NCI-H748 (cell line): Measurements from ENCODE around the gene PRKAG2.

Experiments
- DNase-seq: peaks from one replicate; lab custom pipeline; 2025; ENCODE audit not compliant: unreplicated experiment; lab: John Stamatoyannopoulos, UW

The PRKAG2 gene

DNA sequence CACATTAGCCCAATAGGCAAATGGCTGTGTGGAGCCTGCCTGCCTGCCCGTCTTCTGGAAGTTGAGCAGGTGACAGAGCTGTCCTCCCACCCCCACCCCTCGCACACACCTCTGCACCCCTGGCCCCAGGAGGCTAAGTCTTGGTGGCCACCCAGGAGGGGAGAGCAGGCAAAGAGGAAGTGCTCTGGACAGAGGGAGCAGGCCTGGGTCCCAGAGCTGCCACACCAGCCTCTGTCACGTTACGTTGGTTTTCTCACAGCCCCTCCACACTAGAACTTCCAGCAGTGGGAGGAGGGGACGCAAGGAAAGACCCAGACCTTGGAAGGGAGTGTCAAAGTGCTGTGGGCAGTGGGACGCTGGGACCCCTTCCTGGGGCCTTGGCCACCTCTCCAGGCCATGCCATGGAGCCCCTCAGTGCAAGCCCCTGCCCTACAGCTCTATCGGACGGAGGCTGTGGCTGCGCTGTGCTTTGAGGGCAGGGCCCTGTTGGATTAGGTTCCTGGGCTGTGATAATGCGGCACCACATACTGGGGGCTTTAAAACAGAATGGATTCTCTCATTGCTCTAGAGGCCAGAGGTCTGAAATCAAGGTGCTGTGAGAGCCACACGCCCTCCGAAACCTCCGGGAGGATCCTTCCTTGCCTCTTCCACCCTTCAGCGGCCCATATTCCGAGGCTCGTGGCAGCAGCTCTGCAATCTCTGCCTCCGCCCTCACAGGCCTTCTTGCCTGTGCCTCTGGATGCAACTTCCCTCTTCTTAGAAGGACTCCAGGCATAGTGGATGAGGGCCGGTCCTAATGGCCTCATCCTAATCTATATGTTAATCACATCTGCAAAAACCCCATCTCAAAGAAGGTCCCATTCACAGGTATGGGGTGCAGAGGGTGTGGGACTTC, 9.9 kb downstream of the PRKAG2 start:
- DNase-seq, result no peak

DNA sequence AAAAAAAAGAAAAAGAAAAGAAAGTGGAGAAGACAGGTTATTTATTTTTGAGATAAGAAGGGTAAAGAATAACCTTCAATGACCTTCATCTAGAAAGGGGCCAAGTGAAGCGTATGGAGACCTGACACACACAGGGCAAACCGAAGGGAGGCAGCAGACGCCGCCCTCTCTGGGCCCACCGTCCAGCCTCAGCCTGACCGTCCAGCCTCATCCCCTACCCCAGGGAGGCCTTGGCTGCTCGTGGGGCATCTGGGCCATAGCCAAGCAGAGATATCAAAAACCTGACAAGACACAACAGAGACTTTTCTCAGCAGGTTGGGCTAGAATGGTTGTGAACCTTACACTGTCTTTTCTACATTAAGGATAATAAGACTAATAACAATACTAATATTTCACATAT, 10.9 kb downstream of the PRKAG2 start:
- DNase-seq, result no peak

- DNase-seq, result no peak
Measured at GRCh38 chr7:151865070-151865670, 11.7 kb downstream of the PRKAG2 start.

DNA sequence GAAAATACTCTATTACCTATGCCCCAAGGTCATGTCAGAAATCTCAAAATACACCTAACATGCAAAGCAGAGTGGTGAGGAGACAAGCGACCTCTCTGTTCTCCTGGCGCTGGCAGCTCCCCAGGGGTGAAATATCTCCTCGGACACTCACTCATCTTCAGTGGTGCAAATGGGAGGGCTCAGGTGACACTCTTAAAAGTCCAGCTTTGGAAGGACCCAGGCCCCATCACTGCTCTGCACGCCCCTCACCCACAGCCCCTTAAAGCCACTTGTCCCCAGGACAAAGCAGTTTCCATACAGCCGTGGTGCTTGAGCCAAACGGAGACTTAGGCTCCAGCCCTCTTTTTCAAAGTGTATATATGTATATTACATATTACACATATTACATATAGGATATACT, 12.4 kb downstream of the PRKAG2 start:
- no peak for DNase-seq

DNA sequence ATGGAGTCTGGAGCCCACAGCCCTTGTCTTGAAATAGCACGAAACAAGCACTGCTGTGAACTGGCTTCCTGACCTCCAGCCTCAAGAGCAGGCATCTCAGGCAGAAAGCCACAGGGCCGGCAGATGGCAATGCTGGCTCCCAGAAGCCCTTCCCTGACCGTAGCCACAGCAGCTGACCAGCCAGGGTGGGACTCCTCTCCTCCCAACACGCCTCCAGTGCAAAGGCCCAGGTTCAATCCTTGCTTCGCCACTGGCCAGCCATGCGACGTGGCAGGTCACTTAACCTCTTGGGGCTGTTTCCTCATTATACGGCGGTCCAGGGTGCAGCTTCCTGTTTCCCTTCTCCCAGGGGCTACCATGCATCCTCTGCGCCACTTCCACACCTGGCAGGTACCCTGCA, 12.8 kb downstream of the PRKAG2 start:
- DNase-seq, result no peak

- DNase-seq, result no peak
Measured at GRCh38 chr7:151863386-151864079, 13.4 kb downstream of the PRKAG2 start.

DNA sequence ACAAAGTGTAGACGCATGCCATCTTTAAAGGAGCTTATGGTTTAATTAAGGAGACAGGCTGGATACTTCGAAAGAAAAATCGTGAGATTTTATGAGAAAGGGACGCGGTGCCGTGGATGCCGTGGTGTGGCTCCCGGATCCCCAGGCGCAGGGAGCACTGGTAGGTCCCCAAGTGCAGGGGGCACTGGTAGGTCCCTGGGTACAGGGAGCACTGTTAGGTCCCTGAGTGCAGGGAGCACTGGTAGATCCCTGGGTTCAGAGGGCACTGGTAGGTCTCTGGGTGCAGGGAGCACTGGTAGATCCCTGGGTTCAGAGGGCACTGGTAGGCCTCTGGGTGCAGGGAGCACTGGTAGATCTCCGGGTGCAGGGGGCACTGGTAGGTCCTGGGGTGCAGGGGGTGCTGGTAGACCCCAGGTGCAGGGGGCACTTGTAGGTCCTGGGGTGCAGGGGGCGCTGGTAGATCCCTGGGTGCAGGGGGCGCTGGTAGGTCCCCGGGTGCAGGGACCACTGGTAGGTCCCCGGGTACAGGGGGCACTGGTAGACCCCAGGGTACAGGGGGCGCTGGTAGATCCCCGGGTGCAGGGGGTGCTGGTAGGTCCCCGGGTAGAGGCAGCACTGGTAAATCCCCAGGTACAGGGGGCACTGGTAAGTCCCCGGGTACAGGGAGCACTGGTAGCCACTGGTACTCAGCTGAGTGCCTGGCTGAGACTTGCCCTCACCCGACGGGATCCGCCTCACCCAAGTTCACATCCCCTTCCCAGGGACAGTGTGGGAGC, 14.1 kb downstream of the PRKAG2 start:
- DNase-seq, result no peak

- DNase-seq, result no peak
Measured at GRCh38 chr7:151861881-151862280, 15.0 kb downstream of the PRKAG2 start.

GRCh38 chr7:151860771-151861170, 16.1 kb downstream of the PRKAG2 start:
- no peak for DNase-seq

- DNase-seq, result no peak
Measured at GRCh38 chr7:151859948-151860685, 16.8 kb downstream of the PRKAG2 start.

DNA sequence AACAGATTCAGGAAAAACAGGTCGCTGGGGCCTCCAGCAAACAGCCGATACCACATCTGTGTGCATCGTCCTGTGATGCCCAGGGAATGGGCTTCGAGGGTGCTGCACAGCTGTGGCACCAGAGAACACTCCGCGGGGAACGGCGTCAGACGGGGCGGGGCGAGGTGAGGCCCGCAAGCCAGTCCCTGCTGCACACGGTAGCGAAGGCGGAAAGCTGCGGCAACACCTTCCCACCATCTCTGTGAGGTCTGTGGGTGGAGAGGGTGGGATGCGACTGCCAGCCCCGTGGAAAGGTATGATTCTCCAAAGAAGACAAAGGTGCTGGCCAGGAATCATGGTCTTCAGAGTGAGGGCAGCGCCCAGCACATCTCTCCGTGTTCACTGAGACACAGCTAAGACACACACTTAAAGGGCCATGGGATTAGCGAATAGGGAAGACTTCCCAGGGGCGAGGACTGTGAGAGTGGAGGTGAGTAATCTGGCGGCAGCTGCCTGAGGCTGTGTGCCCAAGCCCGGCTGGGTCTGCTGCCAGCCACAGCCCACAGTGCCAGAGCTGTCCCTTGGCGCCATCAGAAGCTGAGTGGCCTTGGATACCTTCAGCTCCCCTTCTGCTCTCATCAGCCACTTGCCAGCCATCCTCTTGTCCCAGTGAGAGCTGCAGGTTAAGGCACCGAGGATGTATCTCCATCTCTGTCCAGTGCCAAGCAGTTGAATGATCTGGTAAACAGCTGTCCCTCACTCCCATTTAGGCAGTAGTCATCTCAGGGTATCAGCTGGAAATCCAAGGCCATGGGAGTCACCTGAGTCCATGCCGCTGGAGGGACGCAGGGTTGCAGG, 17.6 kb downstream of the PRKAG2 start:
- DNase-seq, result no peak

GRCh38 chr7:151858456-151858855, 18.5 kb downstream of the PRKAG2 start:
- no peak for DNase-seq

- DNase-seq, result no peak
Measured at GRCh38 chr7:151857866-151858450, 19.0 kb downstream of the PRKAG2 start.

GRCh38 chr7:151857412-151857811, 19.5 kb downstream of the PRKAG2 start:
- DNase-seq, result no peak

DNA sequence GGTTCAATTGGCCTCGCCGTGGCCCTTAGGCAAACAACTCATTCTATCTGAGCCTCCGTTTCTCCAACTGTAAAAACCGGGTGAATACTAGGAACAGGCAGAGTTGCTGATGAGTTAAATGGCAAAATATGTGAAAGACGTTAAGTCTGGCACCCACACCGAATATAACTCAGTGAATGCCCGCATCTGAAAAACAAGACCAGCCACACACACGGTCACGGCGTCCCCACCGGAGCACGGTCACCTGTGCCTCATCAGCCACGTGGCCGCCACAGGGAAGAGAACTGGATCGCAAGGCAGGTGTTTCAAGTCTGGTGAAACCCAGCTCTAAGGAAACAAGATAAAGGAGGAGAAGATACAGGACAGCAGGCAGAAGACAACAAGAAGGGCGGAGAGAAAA, 20.4 kb downstream of the PRKAG2 start:
- no peak for DNase-seq

- DNase-seq, result no peak
Measured at GRCh38 chr7:151856098-151856497, 20.8 kb downstream of the PRKAG2 start.

GRCh38 chr7:151854720-151855071, 22.2 kb downstream of the PRKAG2 start:
- no peak for DNase-seq

GRCh38 chr7:151853896-151854719, 22.8 kb downstream of the PRKAG2 start:
- DNase-seq, result no peak
